ENCODE data around the gene XRCC1. TPM values are rescaled to one million over a fixed set of nuclear protein-coding genes. Genes with fewer than 3 reads are reported as not detected.

Gene XRCC1
- total and polyA plus RNA-seq, 2 experiments from 2014 or later, result 35.3 to 49.5 TPM

- no peak for TF ChIP-seq CTCF (conservative IDR thresholded peaks at IDR 0.05; ENCODE audit: low read depth in 2 of 2)
Measured at GRCh38 chr19:43499042-43499441, 76.3 kb downstream of the XRCC1 start (continued).

DNA sequence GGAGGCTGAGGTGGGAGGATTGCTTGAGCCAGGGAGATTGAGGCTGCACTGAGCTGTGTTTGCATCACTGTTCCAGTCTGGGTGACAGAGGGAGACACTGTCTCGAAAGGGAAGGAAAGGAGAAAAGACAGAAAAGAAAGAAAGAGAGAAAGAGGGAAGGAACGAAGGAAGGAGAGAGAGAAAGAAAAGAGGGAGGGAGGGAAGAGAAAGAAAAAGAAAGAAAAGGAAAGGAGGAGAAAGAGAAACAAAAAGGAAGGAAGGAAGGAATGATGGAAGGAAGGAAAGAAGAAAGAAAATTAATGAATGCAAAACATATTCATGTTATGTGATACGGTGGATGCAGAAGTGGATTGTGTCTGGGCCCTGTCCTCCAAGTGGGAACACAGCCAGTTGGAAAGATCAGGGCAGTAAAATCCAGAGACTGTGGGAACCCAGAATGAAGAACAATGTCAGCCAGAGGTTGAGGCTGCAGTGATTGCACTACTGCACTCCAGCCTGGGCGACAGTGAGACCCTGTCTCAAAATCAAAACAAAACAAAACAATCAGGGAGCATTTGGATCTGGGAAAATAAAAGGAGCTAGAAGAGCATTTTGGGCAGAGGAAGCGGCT lies 77.0 kb downstream of the XRCC1 start:
- Mint-ChIP-seq H3K27me3 (ENCODE audit: insufficient read depth, low read depth, poor library complexity) (peaks cover 20% of the 10 kb centered on the region), H3K9me3 (peaks cover 4% of the 10 kb centered on the region; the same call in 1 of the 3 replicates), H3K27ac (no peak overlapping the region), H3K36me3 (ENCODE audit: low read depth) (peaks cover 3% of the 10 kb centered on the region; the same call in 1 of the 3 replicates), H3K4me1 (peaks cover 19% of the 10 kb centered on the region), H3K4me3 (no peak overlapping the region)
- DNase-seq (ENCODE audit: low spot score) (no peak), ATAC-seq (no peak)
- H3K27me3 ChIP-seq (ENCODE audit: insufficient read depth), result peaks cover 17% of the 10 kb centered on the region
- 0 out of 2 replicates have a peak, but pooled peaks cover 2% of the 10 kb centered on the region for H3F3A ChIP-seq (replicated peaks; ENCODE audit: low read depth)
- no peak overlapping the region for H3K4me2 ChIP-seq
- peaks cover 8% of the 10 kb centered on the region; the same call in 1 of the 2 replicates for H3K4me1 ChIP-seq (ENCODE audit: insufficient read depth)
- H3K27ac ChIP-seq (ENCODE audit: low read depth), result no peak overlapping the region
- H3K9me2 ChIP-seq (ENCODE audit: insufficient read depth), result no peaks in the 10 kb centered on the region
- TF ChIP-seq ZNF114 (CRISPR knock-in tag; IDR thresholded peaks at IDR 0.05), result no peak
- no peak for TF ChIP-seq EZH2phosphoT487 (IDR thresholded peaks at IDR 0.05; ENCODE audit: unreplicated experiment)
- TF ChIP-seq JUNB (IDR thresholded peaks at IDR 0.05; ENCODE audit: unreplicated experiment), result no peak
- H4K20me1 ChIP-seq (replicated peaks; ENCODE audit: insufficient read depth), result 0 out of 2 replicates have a peak, but pooled peaks cover 7% of the 10 kb centered on the region
- H3K4me3 ChIP-seq, result no peak overlapping the region
- H2AFZ ChIP-seq, result no peak overlapping the region
- no peaks in the 10 kb centered on the region; the same call in 1 of the 2 replicates for H3K36me3 ChIP-seq (ENCODE audit: insufficient read depth)
- no peaks in the 10 kb centered on the region for H3K79me2 ChIP-seq (replicated peaks; ENCODE audit: insufficient read depth)

- H3K4me3 Mint-ChIP-seq, result no peak overlapping the region
- TF ChIP-seq CTCF (conservative IDR thresholded peaks at IDR 0.05; ENCODE audit: low read depth in 2 of 2), result no peak
- TF ChIP-seq, protein P1, sequence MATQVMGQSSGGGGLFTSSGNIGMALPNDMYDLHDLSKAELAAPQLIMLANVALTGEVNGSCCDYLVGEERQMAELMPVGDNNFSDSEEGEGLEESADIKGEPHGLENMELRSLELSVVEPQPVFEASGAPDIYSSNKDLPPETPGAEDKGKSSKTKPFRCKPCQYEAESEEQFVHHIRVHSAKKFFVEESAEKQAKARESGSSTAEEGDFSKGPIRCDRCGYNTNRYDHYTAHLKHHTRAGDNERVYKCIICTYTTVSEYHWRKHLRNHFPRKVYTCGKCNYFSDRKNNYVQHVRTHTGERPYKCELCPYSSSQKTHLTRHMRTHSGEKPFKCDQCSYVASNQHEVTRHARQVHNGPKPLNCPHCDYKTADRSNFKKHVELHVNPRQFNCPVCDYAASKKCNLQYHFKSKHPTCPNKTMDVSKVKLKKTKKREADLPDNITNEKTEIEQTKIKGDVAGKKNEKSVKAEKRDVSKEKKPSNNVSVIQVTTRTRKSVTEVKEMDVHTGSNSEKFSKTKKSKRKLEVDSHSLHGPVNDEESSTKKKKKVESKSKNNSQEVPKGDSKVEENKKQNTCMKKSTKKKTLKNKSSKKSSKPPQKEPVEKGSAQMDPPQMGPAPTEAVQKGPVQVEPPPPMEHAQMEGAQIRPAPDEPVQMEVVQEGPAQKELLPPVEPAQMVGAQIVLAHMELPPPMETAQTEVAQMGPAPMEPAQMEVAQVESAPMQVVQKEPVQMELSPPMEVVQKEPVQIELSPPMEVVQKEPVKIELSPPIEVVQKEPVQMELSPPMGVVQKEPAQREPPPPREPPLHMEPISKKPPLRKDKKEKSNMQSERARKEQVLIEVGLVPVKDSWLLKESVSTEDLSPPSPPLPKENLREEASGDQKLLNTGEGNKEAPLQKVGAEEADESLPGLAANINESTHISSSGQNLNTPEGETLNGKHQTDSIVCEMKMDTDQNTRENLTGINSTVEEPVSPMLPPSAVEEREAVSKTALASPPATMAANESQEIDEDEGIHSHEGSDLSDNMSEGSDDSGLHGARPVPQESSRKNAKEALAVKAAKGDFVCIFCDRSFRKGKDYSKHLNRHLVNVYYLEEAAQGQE (IDR thresholded peaks at IDR 0.05; ENCODE audit: unreplicated experiment), result no peak
- TF ChIP-seq ZNF331 (CRISPR knock-in tag; IDR thresholded peaks at IDR 0.05; ENCODE audit: low read depth), result no peak
Measured at GRCh38 chr19:43496960-43497359, 78.4 kb downstream of the XRCC1 start.

More at GRCh38 chr19:43496960-43497359, 78.4 kb downstream of the XRCC1 start:
- Mint-ChIP-seq H3K36me3 (ENCODE audit: low read depth) (peaks cover 3% of the 10 kb centered on the region; the same call in 1 of the 3 replicates), H3K4me1 (peaks cover 11% of the 10 kb centered on the region), H3K27ac (no peak overlapping the region), H3K9me3 (no peaks in the 10 kb centered on the region; the same call in 2 of the 3 replicates), H3K27me3 (ENCODE audit: insufficient read depth, low read depth, poor library complexity) (peaks cover 6% of the 10 kb centered on the region)
- Histone ChIP-seq H3K9me2 (ENCODE audit: insufficient read depth) (no peaks in the 10 kb centered on the region), H3K4me1 (ENCODE audit: insufficient read depth) (no peaks in the 10 kb centered on the region), H3F3A (replicated peaks; ENCODE audit: low read depth) (no peaks in the 10 kb centered on the region), H3K27me3 (ENCODE audit: insufficient read depth) (0 out of 2 replicates have a peak, but pooled peaks cover 6% of the 10 kb centered on the region), H4K20me1 (replicated peaks; ENCODE audit: insufficient read depth) (0 out of 2 replicates have a peak, but pooled peaks cover 7% of the 10 kb centered on the region), H2AFZ (no peak overlapping the region), H3K27ac (ENCODE audit: low read depth) (no peak overlapping the region), H3K79me2 (replicated peaks; ENCODE audit: insufficient read depth) (no peaks in the 10 kb centered on the region), H3K4me2 (no peak overlapping the region), H3K36me3 (ENCODE audit: insufficient read depth) (no peaks in the 10 kb centered on the region; the same call in 1 of the 2 replicates), H3K4me3 (no peak overlapping the region)
- ATAC-seq (no peak), DNase-seq (ENCODE audit: low spot score) (no peak)
